AG08395 (cell line): Measurements from ENCODE around the gene LMNA.
"Not testable (repeated sequence)": the region's sequence is repeated elsewhere in the genome, so short reads cannot be mapped to it uniquely, and the experiment has no call there.

ENCODE experiments used
- DNase-seq: peaks from one replicate; pipeline ENCODE4 v3.0.0; 2012; ENCODE audit warnings: mixed read lengths, low spot score

LMNA gene

GRCh38 chr1:156114101-156114918, at the start of gene LMNA:
Gene LMNA, plus strand, starts transcription at chr1:156114711. Its CDS starts 208 bp downstream, at chr1:156114919.
- DNase-seq = peak; percentile 95

DNA sequence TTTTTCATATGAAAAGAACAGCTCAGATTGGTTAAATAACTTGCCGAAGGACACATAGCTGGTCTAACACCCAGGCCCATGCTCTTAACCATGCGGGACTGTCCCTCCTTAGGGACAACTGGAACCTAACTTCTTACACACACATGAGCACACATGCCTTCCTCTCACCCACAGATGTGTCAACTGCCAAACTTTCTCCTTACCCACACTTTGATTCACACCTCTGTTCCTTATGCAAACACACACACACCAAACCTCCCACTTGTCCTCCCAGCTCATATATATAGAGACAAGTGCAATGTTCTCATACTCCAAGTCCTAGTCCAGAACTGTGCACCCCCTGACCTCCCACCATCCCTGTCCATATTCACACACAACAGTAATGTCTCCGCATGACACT, 49.3 kb upstream of the LMNA start:
- no peak for DNase-seq

DNA sequence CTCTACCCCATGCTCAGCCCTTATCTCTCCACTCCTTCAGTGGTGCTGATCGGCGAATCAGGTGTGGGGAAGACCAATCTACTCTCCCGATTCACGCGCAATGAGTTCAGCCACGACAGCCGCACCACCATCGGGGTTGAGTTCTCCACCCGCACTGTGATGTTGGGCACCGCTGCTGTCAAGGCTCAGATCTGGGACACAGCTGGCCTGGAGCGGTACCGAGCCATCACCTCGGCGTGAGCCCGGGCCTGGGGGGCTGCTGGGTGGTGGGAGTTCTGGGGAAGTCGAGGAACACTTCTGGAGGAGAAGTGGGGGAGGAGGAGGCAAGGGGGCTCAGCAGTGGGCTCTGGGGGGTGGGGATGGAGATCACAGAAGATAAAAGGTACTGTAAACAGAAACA, 48.6 kb upstream of the LMNA start:
- DNase-seq = no peak

- DNase-seq = no peak
These were observed 47.2 kb upstream of the LMNA start for GRCh38 chr1:156067262-156067661.

DNA sequence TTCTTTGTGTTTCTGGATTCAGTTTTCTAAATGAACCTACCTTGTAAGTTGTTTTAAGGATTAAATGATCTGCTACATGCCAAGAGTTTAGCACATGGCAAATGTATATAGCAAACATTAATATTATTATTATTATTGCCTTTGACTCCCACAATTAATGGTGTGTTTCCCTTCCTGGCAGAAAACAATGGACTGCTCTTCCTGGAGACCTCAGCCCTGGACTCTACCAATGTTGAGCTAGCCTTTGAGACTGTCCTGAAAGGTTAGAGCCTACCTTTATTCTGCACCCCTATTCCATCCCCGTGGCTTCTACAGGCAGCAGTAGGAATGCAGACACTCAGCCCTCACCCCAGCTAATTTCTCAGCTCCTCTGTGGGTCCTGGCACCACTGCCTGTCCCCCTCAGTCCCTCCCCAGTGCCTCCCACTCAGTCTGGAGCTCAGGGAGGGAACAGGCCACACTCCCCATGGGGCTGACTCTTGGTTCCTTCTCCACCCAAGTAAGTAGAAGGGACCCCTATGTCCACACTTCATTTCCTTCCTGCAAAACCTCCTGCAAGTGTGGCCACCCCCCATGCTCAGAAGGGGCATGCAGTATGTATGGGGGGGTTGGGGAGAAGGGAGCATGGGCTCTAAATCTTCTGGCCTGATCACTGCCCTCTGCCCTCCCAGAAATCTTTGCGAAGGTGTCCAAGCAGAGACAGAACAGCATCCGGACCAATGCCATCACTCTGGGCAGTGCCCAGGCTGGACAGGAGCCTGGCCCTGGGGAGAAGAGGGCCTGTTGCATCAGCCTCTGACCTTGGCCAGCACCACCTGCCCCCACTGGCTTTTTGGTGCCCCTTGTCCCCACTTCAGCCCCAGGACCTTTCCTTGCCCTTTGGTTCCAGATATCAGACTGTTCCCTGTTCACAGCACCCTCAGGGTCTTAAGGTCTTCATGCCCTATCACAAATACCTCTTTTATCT, 44.7 kb upstream of the LMNA start:
- DNase-seq = no peak

DNA sequence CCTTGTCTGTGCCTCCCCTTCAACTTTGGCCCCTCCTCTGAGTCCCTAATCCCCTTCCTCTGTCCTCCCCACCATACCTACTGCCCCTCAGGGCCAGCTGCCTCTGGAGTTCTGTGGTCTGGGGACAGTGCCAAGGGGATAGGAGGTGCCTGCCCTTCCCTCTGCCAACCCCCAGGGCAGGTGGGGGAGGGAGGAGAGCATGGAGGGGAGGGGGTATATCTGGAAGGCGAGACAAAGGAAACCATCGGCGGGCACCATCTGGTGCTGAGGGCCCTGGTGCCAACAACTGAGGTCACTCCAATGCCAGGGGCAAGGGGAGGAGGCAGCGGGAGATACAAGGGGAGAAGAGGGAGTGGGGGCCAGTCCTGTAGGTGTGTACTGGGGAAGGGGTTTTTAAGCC, 44.0 kb upstream of the LMNA start:
- DNase-seq = no peak

- not testable (repeated sequence) for DNase-seq
These were observed 43.1 kb upstream of the LMNA start for GRCh38 chr1:156071332-156071816.

GRCh38 chr1:156072251-156072650, 42.3 kb upstream of the LMNA start:
- DNase-seq = no peak

DNA sequence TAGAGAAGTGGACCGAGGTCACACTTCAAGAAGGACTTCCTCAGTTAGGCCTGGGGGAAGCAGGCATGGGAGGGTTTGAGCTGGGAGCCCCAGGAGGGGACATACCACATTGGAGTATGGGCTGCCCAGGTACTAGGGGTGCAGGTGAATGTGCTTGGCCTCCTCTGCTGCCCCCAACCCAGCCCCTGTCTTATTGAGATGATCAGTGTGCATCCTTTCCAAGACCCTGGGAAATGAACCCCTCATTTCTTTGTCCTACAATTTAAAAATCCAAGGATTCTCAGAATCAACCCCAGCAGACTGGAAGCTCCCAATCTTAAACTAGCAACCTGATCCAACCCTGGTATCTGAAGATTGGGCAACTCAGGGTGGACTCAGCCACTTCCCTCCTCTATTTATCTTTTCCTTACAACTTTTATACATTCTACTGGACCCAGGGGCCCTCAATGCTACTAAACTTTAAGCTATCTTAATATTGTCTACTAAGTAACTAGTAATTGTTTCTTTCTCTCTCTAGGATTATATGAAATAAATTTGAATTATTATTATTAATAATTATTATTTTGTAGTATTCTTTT, 41.3 kb upstream of the LMNA start:
- no peak for DNase-seq

DNA sequence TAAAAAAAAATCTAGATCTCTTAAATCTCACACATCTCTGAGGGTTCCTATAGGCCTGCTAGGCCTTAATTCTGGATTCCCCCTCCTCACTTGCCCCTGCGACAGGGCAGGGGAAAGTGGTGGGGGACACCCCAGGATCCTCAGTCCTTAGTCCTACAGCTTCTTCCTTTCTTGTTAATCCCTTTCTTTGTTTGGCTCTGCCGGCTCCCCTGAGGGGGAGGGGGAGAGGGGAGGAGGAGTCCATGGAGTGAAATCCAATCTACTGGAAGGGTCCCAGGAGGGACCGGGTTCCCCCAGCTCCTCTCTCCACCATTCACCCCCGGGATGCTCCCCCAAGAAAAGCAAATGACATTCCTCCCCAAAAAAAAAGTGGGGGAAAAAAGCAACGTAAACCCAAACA, 40.8 kb upstream of the LMNA start:
- DNase-seq = no peak

DNA sequence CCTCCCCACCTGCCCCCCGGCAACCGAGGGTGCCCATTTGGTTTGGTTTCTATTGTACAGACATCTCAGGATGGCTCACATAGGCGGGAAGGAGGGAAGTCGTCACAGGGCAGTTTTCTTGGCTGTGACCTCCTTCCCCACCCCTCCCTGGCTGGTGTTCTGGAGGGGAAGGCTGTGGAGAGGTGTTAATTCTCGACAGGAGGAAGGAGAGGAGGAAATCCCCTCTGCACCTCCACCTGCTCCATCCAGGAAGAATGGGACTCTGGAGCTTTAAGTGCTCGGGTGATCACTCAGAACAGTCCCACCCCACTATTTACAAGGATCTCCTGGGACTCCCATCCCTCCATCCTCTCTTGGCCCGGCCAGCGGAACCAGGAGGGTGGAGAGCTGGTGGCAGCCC, 39.9 kb upstream of the LMNA start:
- no peak for DNase-seq

- DNase-seq = no peak
These were observed 39.3 kb upstream of the LMNA start for GRCh38 chr1:156075162-156075561.

DNA sequence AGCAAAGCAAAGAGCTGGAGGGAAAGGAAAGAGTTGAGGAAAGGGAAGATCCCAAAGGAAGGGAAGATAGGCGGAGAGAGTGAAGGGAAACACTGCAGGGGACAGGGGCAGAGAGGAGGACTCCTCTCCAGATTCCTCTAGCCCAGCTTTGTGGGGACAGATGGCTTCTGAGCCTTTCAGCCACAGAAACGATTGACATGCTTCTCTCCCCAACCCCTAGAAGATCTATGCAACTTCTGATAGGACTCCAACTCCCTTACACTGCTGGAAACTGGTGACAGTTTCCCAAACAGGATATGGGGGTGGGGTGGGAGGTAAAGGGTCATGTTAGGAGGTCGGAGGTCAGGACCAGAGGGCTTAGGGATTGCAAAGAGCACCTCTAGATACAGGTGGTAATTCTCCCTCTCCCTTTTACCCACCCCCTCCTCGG, 38.7 kb upstream of the LMNA start:
- DNase-seq = no peak

DNA sequence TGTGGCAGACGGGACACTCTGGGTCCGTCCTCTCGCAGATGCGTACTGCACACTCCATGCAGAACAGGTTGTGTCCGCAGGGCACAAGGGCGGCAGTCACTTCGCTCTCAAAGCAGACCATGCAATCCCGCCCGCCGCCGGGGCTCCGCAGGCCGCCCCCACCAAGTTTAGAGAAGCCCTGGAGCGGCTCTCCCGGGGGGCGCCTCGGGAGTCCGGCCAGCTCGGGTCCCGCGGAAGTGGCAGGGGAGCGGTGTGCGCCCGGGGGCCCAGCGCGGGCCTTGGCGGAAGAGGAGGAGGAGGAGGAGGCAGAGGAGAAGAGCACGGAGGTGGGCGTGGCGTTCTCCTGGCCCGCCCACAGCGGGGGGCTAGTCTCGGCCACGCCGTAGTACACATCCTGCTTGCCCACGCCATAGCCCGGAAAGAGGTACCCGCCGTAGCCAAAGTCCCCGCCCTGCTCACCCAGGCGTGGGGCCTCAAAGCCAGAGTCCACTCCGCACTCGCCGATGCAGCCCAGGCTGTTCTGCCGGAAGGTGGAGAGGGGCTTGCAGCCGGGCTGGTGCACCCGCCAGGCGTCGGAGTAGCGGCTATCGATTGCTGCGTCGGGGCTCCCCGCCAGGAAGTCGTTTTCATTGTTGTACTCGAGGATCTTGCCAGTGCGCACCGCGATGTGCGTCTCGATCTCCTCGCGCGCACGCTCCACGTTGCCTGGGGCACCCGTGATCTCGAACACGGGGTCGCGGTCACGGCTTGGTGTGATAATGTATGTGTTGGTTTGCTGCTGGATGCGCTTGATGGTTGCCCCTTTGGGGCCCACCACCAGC, 37.7 kb upstream of the LMNA start:
- no peak for DNase-seq

GRCh38 chr1:156077430-156077760, 37.1 kb upstream of the LMNA start:
- DNase-seq = no peak

- DNase-seq = no peak
These were observed 35.8 kb upstream of the LMNA start for GRCh38 chr1:156078728-156079127.

GRCh38 chr1:156079762-156080161, 34.7 kb upstream of the LMNA start:
- DNase-seq = no peak

GRCh38 chr1:156080241-156080862, 34.2 kb upstream of the LMNA start:
- DNase-seq = no peak

GRCh38 chr1:156080863-156081179, 33.7 kb upstream of the LMNA start:
- no peak for DNase-seq

GRCh38 chr1:156081180-156081916, 33.2 kb upstream of the LMNA start:
- DNase-seq = no peak

DNA sequence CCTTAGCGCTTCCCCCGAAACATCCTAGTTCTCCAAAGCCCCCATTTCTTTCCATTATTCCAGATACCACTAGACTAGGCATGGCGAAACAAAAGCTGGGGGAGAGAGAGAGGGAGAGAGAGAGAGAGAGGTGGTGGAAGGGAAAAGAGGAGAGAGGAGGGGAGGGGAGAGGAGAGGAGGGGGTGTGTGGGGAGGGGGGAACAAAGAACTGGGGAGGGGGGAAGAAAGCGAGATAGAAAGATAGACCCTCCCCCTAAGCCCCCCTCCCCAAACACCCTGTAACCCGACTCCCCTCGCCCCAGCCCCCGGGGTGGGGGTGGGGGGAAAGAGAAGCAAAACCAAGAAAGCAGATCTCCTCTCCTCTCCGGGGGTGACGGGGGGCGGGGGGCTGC, 32.6 kb upstream of the LMNA start:
- DNase-seq = no peak
